ENCODE data around the gene NRG3.

The NRG3 gene

GRCh38 chr10:82319562-82319961, 444.6 kb downstream of the NRG3 start:
- Histone ChIP-seq H3K9me3 (ENCODE audit: control insufficient read depth, insufficient read depth, low read depth, low read length) (no peaks in the 10 kb centered on the region), H3K27ac (ENCODE audit: extremely low read depth, low read depth, low read length) (no peak overlapping the region), H3K36me3 (ENCODE audit: control insufficient read depth in 2 of 2, insufficient read depth in 1 of 2, low read length in 2 of 2) (no peaks in the 10 kb centered on the region), H3K4me1 (ENCODE audit: control insufficient read depth, insufficient read depth, low read length) (no peaks in the 10 kb centered on the region), H3K4me3 (ENCODE audit: low read depth, low read length) (no peak overlapping the region)
- TF ChIP-seq ZNF112 (tag by site-specific recombination; IDR thresholded peaks at IDR 0.05): no peak
- TF ChIP-seq ZNF23 (tag by site-specific recombination; IDR thresholded peaks at IDR 0.05; ENCODE audit: borderline replicate concordance): no peak
- no peak for TF ChIP-seq ZNF785 (tag by site-specific recombination; IDR thresholded peaks at IDR 0.05)
- no peak for TF ChIP-seq KLF1 (tag by site-specific recombination; IDR thresholded peaks at IDR 0.05)
- ChIA-PET CTCF (no interaction called here), POLR2A (no interaction called here)

GRCh38 chr10:82321724-82322123, 446.7 kb downstream of the NRG3 start:
- Histone ChIP-seq H3K9me3 (ENCODE audit: control insufficient read depth, insufficient read depth, low read depth, low read length) (no peaks in the 10 kb centered on the region), H3K4me1 (ENCODE audit: control insufficient read depth, insufficient read depth, low read length) (no peaks in the 10 kb centered on the region), H3K4me3 (ENCODE audit: low read depth, low read length) (no peak overlapping the region), H3K27ac (ENCODE audit: extremely low read depth, low read depth, low read length) (no peak overlapping the region), H3K36me3 (ENCODE audit: control insufficient read depth in 2 of 2, insufficient read depth in 1 of 2, low read length in 2 of 2) (no peaks in the 10 kb centered on the region)
- CTCF ChIA-PET: no interaction called here
- POLR2A ChIA-PET: no interaction called here
- TF ChIP-seq GFI1B (tag by site-specific recombination; IDR thresholded peaks at IDR 0.05) (no peak), PRDM2 (tag by site-specific recombination; IDR thresholded peaks at IDR 0.05; ENCODE audit: borderline replicate concordance) (no peak), ZNF514 (tag by site-specific recombination; IDR thresholded peaks at IDR 0.05) (no peak), ZNF658 (tag by site-specific recombination; IDR thresholded peaks at IDR 0.05) (no peak), SCRT2 (tag by site-specific recombination; IDR thresholded peaks at IDR 0.05) (no peak), SP7 (tag by site-specific recombination; IDR thresholded peaks at IDR 0.05) (no peak), ZNF521 (tag by site-specific recombination; IDR thresholded peaks at IDR 0.05) (no peak), ZFHX2 (tag by site-specific recombination; conservative IDR thresholded peaks at IDR 0.05) (no peak), ZNF426 (tag by site-specific recombination; IDR thresholded peaks at IDR 0.05) (no peak)
- TF ChIP-seq, protein P1, sequence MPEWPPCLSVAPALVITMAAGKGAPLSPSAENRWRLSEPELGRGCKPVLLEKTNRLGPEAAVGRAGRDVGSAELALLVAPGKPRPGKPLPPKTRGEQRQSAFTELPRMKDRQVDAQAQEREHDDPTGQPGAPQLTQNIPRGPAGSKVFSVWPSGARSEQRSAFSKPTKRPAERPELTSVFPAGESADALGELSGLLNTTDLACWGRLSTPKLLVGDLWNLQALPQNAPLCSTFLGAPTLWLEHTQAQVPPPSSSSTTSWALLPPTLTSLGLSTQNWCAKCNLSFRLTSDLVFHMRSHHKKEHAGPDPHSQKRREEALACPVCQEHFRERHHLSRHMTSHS (tag by site-specific recombination; IDR thresholded peaks at IDR 0.05): no peak
- TF ChIP-seq, protein P2, sequence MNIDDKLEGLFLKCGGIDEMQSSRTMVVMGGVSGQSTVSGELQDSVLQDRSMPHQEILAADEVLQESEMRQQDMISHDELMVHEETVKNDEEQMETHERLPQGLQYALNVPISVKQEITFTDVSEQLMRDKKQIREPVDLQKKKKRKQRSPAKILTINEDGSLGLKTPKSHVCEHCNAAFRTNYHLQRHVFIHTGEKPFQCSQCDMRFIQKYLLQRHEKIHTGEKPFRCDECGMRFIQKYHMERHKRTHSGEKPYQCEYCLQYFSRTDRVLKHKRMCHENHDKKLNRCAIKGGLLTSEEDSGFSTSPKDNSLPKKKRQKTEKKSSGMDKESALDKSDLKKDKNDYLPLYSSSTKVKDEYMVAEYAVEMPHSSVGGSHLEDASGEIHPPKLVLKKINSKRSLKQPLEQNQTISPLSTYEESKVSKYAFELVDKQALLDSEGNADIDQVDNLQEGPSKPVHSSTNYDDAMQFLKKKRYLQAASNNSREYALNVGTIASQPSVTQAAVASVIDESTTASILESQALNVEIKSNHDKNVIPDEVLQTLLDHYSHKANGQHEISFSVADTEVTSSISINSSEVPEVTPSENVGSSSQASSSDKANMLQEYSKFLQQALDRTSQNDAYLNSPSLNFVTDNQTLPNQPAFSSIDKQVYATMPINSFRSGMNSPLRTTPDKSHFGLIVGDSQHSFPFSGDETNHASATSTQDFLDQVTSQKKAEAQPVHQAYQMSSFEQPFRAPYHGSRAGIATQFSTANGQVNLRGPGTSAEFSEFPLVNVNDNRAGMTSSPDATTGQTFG (tag by site-specific recombination; IDR thresholded peaks at IDR 0.05; ENCODE audit: borderline replicate concordance): no peak

All from HEK293 (cell line).